ENCODE measurements around the gene C2orf68.
A peak's percentile ranks its signal among the peaks of the same experiment; 100 is the strongest.

DNA sequence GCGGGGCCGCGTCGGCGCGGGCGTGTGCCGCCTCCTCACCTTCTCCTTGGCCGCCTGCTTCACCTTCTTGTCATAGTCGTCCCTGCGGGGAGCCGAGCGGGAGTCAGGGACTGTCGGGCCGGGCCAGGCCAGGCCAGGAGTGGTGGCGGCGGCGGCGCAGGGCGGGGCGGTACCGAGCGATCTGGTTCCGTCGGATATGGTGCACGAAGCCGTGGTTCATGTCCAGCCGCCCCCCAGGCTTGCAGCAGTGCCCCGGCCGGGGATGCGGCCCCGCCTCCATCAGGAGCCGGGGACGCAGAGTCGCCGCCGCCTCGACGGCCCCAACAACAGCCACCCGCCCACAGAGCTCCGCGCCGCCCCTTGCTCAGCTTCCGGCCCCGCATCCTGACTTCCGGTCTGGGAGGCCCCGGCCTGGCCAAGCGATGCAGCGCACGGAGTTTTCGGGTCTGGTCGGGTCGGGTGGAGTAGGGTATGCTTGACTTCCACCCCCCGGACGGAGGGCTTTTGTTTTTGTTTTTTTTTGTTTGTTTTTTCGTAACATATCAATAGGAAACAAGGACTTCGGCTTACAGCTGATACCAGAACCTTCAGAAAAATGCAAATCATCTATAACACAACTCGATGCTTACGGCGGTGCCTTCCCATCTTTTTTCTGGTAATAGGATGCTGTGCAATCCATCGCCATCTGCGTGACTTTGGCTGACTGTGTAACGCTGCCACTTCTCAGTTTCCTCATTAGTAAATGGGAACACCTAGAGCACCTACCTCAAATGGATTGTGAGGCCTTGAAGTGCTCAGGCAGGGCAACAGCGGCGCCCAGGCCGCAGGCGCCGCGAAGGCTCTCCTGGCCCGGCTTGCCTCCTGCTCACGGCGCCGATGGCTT, at the start of gene C2orf68:
- TF ChIP-seq, protein P1, sequence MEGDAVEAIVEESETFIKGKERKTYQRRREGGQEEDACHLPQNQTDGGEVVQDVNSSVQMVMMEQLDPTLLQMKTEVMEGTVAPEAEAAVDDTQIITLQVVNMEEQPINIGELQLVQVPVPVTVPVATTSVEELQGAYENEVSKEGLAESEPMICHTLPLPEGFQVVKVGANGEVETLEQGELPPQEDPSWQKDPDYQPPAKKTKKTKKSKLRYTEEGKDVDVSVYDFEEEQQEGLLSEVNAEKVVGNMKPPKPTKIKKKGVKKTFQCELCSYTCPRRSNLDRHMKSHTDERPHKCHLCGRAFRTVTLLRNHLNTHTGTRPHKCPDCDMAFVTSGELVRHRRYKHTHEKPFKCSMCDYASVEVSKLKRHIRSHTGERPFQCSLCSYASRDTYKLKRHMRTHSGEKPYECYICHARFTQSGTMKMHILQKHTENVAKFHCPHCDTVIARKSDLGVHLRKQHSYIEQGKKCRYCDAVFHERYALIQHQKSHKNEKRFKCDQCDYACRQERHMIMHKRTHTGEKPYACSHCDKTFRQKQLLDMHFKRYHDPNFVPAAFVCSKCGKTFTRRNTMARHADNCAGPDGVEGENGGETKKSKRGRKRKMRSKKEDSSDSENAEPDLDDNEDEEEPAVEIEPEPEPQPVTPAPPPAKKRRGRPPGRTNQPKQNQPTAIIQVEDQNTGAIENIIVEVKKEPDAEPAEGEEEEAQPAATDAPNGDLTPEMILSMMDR (optimal IDR thresholded peaks at IDR 0.05 in 1 of 3, IDR thresholded peaks at IDR 0.05 in 1 of 3, conservative IDR thresholded peaks at IDR 0.05 in 1 of 3; ENCODE audit: extremely low read depth in 1 of 3, insufficient read depth in 2 of 3, low read length in 3 of 3), result peak in 1 of 3 experiments; percentile 1
- no peak for TF ChIP-seq EZH2 (IDR thresholded peaks at IDR 0.05; ENCODE audit: low read length)

All from keratinocyte (primary cell).